Left ventricle myocardium inferior (tissue), 1 donor: ENCODE results near the gene ID2. TPM values are rescaled to one million over a fixed set of nuclear protein-coding genes. Genes with fewer than 3 reads are reported as not detected.

Experiments
- DNase-seq: peaks from one replicate; pipeline ENCODE4 v3.0.0-alpha.2; 2020
- H3K27ac ChIP-seq: fragments of 200-600 bp; replicated peaks from 2 replicates; pipeline ENCODE4 v1.8.0; 2021
- H3K27me3 ChIP-seq: fragments of 200-600 bp; 2 replicates; pipeline ENCODE4 v1.8.0; 2021; ENCODE audit warnings: low read depth
- H3K36me3 ChIP-seq: fragments of 200-600 bp; 2 replicates; pipeline ENCODE4 v1.8.0; 2021
- H3K4me1 ChIP-seq: fragments of 200-600 bp; 2 replicates; pipeline ENCODE4 v1.8.0; 2021
- H3K4me3 ChIP-seq: fragments of 200-600 bp; 2 replicates; pipeline ENCODE4 v1.8.0; 2021; ENCODE audit warnings: mild to moderate bottlenecking, moderate library complexity
- H3K9me3 ChIP-seq: fragments of 200-600 bp; replicated peaks from 2 replicates; pipeline ENCODE4 v1.8.0; 2021
- intact Hi-C: fragments of 100-400 bp; cut with micrococcal nuclease; formaldehyde crosslinking; loops from one replicate; pipeline ENCODE4 v1.11.0; 2022
- total RNA-seq: library from RNA; stranded (reverse); fragmentation: NEBNext Ultra II Directional; extraction: Animal tissue kit (Norgen Biotek cat#: 25700); gene quantifications from one replicate; pipeline ENCODE4 v1.2.1, GENCODE V29; 2021
- TF ChIP-seq, protein P1 (sequence below): fragments of 200-600 bp; IDR thresholded peaks from 2 replicates; pipeline ENCODE4 v1.8.0; 2021; ENCODE audit warnings: antibody characterized with exemption, mild to moderate bottlenecking, borderline replicate concordance
- donor health status: DM: no; HTN: yes; CAD: no; lungs with severe emphysema.

ID2 gene
- total RNA-seq, 1 donor from 2014 or later: 32.2 TPM

- intact Hi-C loops: no loop called here
- no peaks in the 10 kb centered on the region for H3K9me3 ChIP-seq
- H3K4me1 ChIP-seq: peaks cover 20% of the 10 kb centered on the region
- H3K36me3 ChIP-seq: no peaks in the 10 kb centered on the region
- H3K27me3 ChIP-seq: no peaks in the 10 kb centered on the region
- H3K4me3 ChIP-seq: no peak overlapping the region
- DNase-seq: no peak
- TF ChIP-seq, protein P1, sequence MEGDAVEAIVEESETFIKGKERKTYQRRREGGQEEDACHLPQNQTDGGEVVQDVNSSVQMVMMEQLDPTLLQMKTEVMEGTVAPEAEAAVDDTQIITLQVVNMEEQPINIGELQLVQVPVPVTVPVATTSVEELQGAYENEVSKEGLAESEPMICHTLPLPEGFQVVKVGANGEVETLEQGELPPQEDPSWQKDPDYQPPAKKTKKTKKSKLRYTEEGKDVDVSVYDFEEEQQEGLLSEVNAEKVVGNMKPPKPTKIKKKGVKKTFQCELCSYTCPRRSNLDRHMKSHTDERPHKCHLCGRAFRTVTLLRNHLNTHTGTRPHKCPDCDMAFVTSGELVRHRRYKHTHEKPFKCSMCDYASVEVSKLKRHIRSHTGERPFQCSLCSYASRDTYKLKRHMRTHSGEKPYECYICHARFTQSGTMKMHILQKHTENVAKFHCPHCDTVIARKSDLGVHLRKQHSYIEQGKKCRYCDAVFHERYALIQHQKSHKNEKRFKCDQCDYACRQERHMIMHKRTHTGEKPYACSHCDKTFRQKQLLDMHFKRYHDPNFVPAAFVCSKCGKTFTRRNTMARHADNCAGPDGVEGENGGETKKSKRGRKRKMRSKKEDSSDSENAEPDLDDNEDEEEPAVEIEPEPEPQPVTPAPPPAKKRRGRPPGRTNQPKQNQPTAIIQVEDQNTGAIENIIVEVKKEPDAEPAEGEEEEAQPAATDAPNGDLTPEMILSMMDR: no peak
- H3K27ac ChIP-seq: no peak overlapping the region
Observed at GRCh38 chr2:8666581-8666980, 15.3 kb upstream of the ID2 start.

DNA sequence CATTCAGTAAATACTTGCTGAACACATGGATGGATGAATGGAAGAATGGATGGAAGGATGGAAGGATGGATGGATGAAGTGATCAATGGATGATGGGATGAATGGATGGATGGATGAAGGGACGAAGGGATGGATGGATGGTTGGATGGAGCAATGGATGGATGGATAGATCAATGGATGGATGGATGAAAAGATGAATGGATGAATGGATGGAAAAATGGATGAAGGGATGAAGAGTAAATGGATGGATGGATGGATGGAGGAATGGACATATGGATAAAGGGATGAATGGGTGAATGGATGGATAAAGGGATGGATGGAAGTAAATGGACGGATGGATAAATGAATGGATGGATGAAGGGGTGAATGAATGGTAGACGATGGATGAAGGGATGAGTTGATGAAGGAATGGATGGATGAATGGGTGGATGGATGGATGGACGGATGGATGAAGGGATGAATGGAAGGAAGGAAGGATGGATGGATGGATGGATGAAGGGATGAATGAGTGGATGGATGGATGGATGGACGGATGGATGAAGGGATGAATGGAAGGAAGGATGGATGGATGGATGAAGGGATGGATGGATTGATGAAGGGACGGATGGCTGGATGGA is 13.9 kb upstream of the ID2 start:
- H3K36me3 ChIP-seq: no peaks in the 10 kb centered on the region
- H3K9me3 ChIP-seq: no peaks in the 10 kb centered on the region
- H3K27me3 ChIP-seq: no peaks in the 10 kb centered on the region
- DNase-seq: no peak
- no peak overlapping the region for H3K4me3 ChIP-seq
- no peak overlapping the region for H3K27ac ChIP-seq
- intact Hi-C loops: no loop called here
- H3K4me1 ChIP-seq: peaks cover 13% of the 10 kb centered on the region
- TF ChIP-seq, protein P1: no peak

- no peaks in the 10 kb centered on the region for H3K27me3 ChIP-seq
- peaks cover 8% of the 10 kb centered on the region for H3K9me3 ChIP-seq
- no peaks in the 10 kb centered on the region for H3K36me3 ChIP-seq
- no peak overlapping the region for H3K4me3 ChIP-seq
- peaks cover 13% of the 10 kb centered on the region for H3K4me1 ChIP-seq
- TF ChIP-seq, protein P1: no peak
- intact Hi-C loops: no loop called here
- no peak for DNase-seq
- H3K27ac ChIP-seq: peak overlapping the region; percentile 38
Observed at GRCh38 chr2:8669157-8669817, 12.6 kb upstream of the ID2 start.

GRCh38 chr2:8670580-8670979 is 11.3 kb upstream of the ID2 start:
- Histone ChIP-seq H3K4me1 (peaks cover 13% of the 10 kb centered on the region), H3K4me3 (no peak overlapping the region), H3K9me3 (peaks cover 21% of the 10 kb centered on the region), H3K27me3 (no peaks in the 10 kb centered on the region), H3K27ac (no peak overlapping the region), H3K36me3 (no peaks in the 10 kb centered on the region)
- intact Hi-C loops: no loop called here
- DNase-seq: no peak
- TF ChIP-seq, protein P1: no peak

- intact Hi-C loops: no loop called here
- H3K4me1 ChIP-seq: peaks cover 19% of the 10 kb centered on the region
- no peak overlapping the region for H3K4me3 ChIP-seq
- H3K36me3 ChIP-seq: no peaks in the 10 kb centered on the region
- H3K27me3 ChIP-seq: no peaks in the 10 kb centered on the region
- TF ChIP-seq, protein P1: no peak
- H3K9me3 ChIP-seq: peaks cover 21% of the 10 kb centered on the region
- DNase-seq: no peak
- no peak overlapping the region for H3K27ac ChIP-seq
Observed at GRCh38 chr2:8671176-8671575, 10.7 kb upstream of the ID2 start.
